ENCODE measurements around the gene TIMM10B. TPM values are rescaled to one million over a fixed set of nuclear protein-coding genes. Genes with fewer than 3 reads are reported as not detected.

TIMM10B gene
- total RNA-seq, 4 donors from 2014 or later, result 10.0 to 14.5 (median 12.4) TPM

DNA sequence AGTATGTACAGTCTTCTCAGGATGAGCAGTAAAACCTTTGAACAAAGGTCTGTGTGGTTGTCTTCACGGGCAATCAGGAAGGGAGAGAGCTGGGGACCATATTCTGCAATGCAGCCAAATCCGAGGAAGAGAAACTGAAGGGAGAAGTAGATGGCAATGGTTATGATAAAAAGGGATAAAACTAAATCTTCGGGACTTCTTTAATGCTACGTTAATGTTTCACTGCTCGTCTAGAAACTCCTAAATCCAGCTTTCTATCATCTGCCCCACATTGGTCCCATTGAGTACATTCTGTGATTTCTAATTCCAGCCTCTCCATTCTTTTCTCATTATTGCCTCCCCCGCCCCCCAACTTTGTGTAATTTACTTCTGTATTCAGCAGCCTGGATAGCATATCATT lies 1.7 kb downstream of the TIMM10B start:
- H3K36me3 ChIP-seq, result peaks cover 0 to 47% of the 10 kb centered on the region in 2 donors
- TF ChIP-seq, protein P1, sequence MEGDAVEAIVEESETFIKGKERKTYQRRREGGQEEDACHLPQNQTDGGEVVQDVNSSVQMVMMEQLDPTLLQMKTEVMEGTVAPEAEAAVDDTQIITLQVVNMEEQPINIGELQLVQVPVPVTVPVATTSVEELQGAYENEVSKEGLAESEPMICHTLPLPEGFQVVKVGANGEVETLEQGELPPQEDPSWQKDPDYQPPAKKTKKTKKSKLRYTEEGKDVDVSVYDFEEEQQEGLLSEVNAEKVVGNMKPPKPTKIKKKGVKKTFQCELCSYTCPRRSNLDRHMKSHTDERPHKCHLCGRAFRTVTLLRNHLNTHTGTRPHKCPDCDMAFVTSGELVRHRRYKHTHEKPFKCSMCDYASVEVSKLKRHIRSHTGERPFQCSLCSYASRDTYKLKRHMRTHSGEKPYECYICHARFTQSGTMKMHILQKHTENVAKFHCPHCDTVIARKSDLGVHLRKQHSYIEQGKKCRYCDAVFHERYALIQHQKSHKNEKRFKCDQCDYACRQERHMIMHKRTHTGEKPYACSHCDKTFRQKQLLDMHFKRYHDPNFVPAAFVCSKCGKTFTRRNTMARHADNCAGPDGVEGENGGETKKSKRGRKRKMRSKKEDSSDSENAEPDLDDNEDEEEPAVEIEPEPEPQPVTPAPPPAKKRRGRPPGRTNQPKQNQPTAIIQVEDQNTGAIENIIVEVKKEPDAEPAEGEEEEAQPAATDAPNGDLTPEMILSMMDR (IDR thresholded peaks at IDR 0.05 in 4 of 5, conservative IDR thresholded peaks at IDR 0.05 in 1 of 5), result no peak
- TF ChIP-seq POLR2A (IDR thresholded peaks at IDR 0.05), result no peak
- H3K27me3 ChIP-seq, result no peaks in the 10 kb centered on the region
- H3K4me1 ChIP-seq, result peaks cover 24 to 31% of the 10 kb centered on the region in 2 donors
- in situ Hi-C loops (cut with MboI; ENCODE audit: low sequenced_read_pairs in 4 of 4), result loop anchor here in 3 of 4 donors (25.0 kb wide), 1 partner anchor 246 kb away; the partner anchor contains the start of genes CNGA4 (in 3 of the 3) and FHIP1B (in 3 of the 3)
- intact Hi-C loops (cut with DNase I; ENCODE audit: low total_unique reads), result loop anchor here (5.0 kb wide), 4 partner anchors 119 to 246 kb away; partner anchors contain the start of genes CNGA4, ILK, RRP8 and TPP1
- no peaks in the 10 kb centered on the region for H3K9me3 ChIP-seq
- no peak for DNase-seq
- H3K27ac ChIP-seq, result peak overlapping the region in 3 of 4 donors; percentile 94 to 97 (median 95)
- ATAC-seq, result no peak
- no peak overlapping the region for H3K4me3 ChIP-seq

DNA sequence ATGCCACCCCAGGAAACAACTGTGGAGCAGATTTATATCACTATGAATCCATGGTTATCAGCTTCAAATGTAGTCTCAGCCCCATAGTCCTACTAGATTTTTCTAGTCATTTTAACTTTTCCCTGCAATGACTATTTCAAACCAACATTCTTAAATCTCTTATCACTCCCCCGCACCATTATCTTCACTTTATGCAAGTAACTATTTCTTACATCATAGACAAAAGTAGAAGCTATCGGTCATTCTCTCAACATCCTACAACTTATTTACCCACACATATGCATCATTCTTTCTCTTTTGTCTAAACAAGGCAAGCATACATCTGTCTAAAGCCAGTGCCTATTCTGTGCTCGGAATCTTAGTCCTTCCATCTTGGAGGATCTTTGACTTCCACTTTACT lies 4.4 kb downstream of the TIMM10B start:
- intact Hi-C loops (cut with DNase I; ENCODE audit: low total_unique reads), result no loop called here
- Histone ChIP-seq H3K27ac (no peak overlapping the region), H3K36me3 (peaks cover 0 to 38% of the 10 kb centered on the region in 2 donors), H3K27me3 (no peaks in the 10 kb centered on the region), H3K4me1 (peaks cover 15 to 21% of the 10 kb centered on the region in 2 donors), H3K4me3 (no peak overlapping the region), H3K9me3 (no peaks in the 10 kb centered on the region)
- TF ChIP-seq, protein P1 (IDR thresholded peaks at IDR 0.05 in 4 of 5, conservative IDR thresholded peaks at IDR 0.05 in 1 of 5), result no peak
- no peak for TF ChIP-seq POLR2A (IDR thresholded peaks at IDR 0.05)
- DNase-seq (no peak), ATAC-seq (no peak)
- in situ Hi-C loops (cut with MboI; ENCODE audit: low sequenced_read_pairs in 4 of 4), result loop anchor here in 3 of 4 donors (25.0 kb wide), 1 partner anchor 248 kb away; the partner anchor contains the start of genes CNGA4 (in 3 of the 3) and FHIP1B (in 3 of the 3)

DNA sequence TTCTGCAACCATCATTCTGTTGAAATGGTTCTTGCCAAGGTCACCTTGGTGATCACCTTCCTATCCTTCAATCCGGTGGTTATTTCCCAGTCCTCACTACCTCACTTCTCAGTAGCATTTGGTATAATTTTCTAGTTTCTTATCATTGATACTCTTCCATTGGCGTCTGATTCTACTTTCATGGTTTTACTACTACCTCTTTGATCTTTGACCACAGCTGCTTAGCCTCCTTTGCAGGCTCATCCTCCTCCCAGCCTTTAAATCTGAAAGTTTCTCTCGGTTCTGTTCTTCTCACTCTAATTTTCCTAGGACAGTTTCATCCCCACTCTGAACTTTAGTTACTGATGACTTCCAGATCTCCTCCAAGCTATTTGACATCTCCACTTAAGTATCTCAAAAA lies 5.0 kb downstream of the TIMM10B start:
- TF ChIP-seq, protein P1 (IDR thresholded peaks at IDR 0.05 in 4 of 5, conservative IDR thresholded peaks at IDR 0.05 in 1 of 5), result no peak
- TF ChIP-seq POLR2A (IDR thresholded peaks at IDR 0.05), result no peak
- H3K27ac ChIP-seq, result no peak overlapping the region
- ATAC-seq, result no peak
- DNase-seq, result no peak
- intact Hi-C loops (cut with DNase I; ENCODE audit: low total_unique reads) (no loop called here), in situ Hi-C loops (cut with MboI; ENCODE audit: low sequenced_read_pairs in 4 of 4) (loop anchor here in 3 of 4 donors (25.0 kb wide), 1 partner anchor 249 kb away; the partner anchor contains the start of genes CNGA4 (in 3 of the 3) and FHIP1B (in 3 of the 3))
- peaks cover 0 to 38% of the 10 kb centered on the region in 2 donors for H3K36me3 ChIP-seq
- no peaks in the 10 kb centered on the region for H3K9me3 ChIP-seq
- no peak overlapping the region for H3K4me3 ChIP-seq
- no peaks in the 10 kb centered on the region for H3K27me3 ChIP-seq
- H3K4me1 ChIP-seq, result peaks cover 12 to 19% of the 10 kb centered on the region in 2 donors

DNA sequence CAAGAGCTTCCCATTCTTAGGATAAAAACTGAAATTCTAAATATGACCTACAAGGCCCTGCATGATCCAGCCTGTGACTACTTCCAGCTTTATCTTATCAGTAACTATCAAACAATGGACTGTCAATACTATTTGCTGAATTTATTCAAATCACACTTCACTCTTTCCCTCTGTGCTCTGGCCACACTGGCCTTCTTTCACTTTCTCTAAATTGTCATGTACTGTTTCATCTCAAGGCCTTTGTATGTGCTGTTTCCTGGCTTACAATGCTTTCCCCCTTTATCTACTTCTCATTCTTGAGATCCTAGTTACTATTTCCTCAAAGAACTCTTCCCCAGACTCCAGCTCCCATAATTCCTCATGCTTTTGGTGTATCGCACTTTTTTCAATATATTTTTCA lies 5.6 kb downstream of the TIMM10B start:
- ATAC-seq (no peak), DNase-seq (no peak)
- intact Hi-C loops (cut with DNase I; ENCODE audit: low total_unique reads) (no loop called here), in situ Hi-C loops (cut with MboI; ENCODE audit: low sequenced_read_pairs in 4 of 4) (loop anchor here in 3 of 4 donors (25.0 kb wide), 1 partner anchor 250 kb away; the partner anchor contains the start of genes CNGA4 (in 3 of the 3) and FHIP1B (in 3 of the 3))
- Histone ChIP-seq H3K4me3 (no peak overlapping the region), H3K9me3 (no peaks in the 10 kb centered on the region), H3K36me3 (peaks cover 0 to 38% of the 10 kb centered on the region in 2 donors), H3K27me3 (no peaks in the 10 kb centered on the region), H3K4me1 (peaks cover 11 to 18% of the 10 kb centered on the region in 2 donors), H3K27ac (no peak overlapping the region)
- TF ChIP-seq, protein P1 (IDR thresholded peaks at IDR 0.05 in 4 of 5, conservative IDR thresholded peaks at IDR 0.05 in 1 of 5), result no peak
- no peak for TF ChIP-seq POLR2A (IDR thresholded peaks at IDR 0.05)

Data from gastrocnemius medialis (tissue), 4 donors.